H1 (cell line): ENCODE results near the gene GCSAM. TPM values are rescaled to one million over a fixed set of nuclear protein-coding genes. Genes with fewer than 3 reads are reported as not detected.

Experiments
- CTCF ChIA-PET: fragments of 300-600 bp; sonication (Branson Sonifier 250); formaldehyde crosslinking; loops from one replicate; lab custom pipeline; 2021; ENCODE audit not compliant: partially characterized antibody; lab: Charles Lee
- POLR2A ChIA-PET: fragments of 300-600 bp; sonication (Branson Sonifier 250); formaldehyde crosslinking; loops from one replicate; lab custom pipeline; 2021; ENCODE audit warnings: inconsistent platforms; ENCODE audit not compliant: partially characterized antibody; lab: Charles Lee
- DNase-seq, 2 experiments: peaks; one replicate each; pipeline versions ENCODE4 v3.0.0 to v3.0.0-alpha.2; 2010 to 2022; ENCODE audit warnings: low spot score in 2 of 2, low read depth in 1 of 2, mixed read lengths in 1 of 2
- FAIRE-seq: peaks from 2 replicates; lab custom pipeline; 2011; peaks lifted over from hg19 to GRCh38; lab: Jason Lieb, UNC
- H2AFZ ChIP-seq: 2 replicates; pipeline ENCODE4 v1.8.1; 2012; ENCODE audit warnings: low read length, inconsistent platforms
- H2AK5ac ChIP-seq: 2 replicates; pipeline ENCODE4 v1.6.1; 2013; ENCODE audit warnings: low read depth, low read length
- H2BK120ac ChIP-seq: replicated peaks from 2 replicates; pipeline ENCODE3; 2013; ENCODE audit warnings: low read depth, low read length, inconsistent platforms
- H2BK12ac ChIP-seq: 2 replicates; pipeline ENCODE4 v1.6.1; 2013; ENCODE audit warnings: low read depth, low read length
- H2BK15ac ChIP-seq: 2 replicates; pipeline ENCODE4 v1.6.1; 2013; ENCODE audit warnings: low read length
- H2BK20ac ChIP-seq: 2 replicates; pipeline ENCODE4 v1.6.1; 2013; ENCODE audit warnings: low read length
- H2BK5ac ChIP-seq: 2 replicates; pipeline ENCODE4 v1.6.1; 2013; ENCODE audit warnings: low read depth, low read length
- H3K14ac ChIP-seq: 2 replicates; pipeline ENCODE4 v1.6.1; 2013; ENCODE audit warnings: inconsistent platforms; ENCODE audit not compliant: insufficient read length
- H3K18ac ChIP-seq: 2 replicates; pipeline ENCODE4 v1.6.1; 2013; ENCODE audit warnings: low read length; ENCODE audit errors: extremely low read depth
- H3K23ac ChIP-seq: 2 replicates; pipeline ENCODE4 v1.6.1; 2013; ENCODE audit warnings: inconsistent platforms; ENCODE audit not compliant: insufficient read length
- H3K23me2 ChIP-seq: 2 replicates; pipeline ENCODE4 v1.6.1; 2013; ENCODE audit warnings: low read depth, low read length
- H3K27ac ChIP-seq: 2 replicates; pipeline ENCODE4 v1.6.1; 2011; ENCODE audit warnings: low read depth, low read length, inconsistent platforms
- H3K27me3 ChIP-seq, 4 experiments: replicated peaks in 1 of 4; 1 replicate in 1 of 4; 2 replicates in 3 of 4; pipeline versions ENCODE4 v1.6.1 to v1.8.1; 2011 to 2013; ENCODE audit warnings: low read length in 3 of 4, mild to moderate bottlenecking in 3 of 4, inconsistent platforms in 2 of 4, mixed read lengths in 2 of 4, moderate library complexity in 1 of 4; ENCODE audit not compliant: control insufficient read depth in 3 of 4, insufficient read depth in 3 of 4; ENCODE audit errors: extremely low read depth in 1 of 4
- H3K36me3 ChIP-seq, 4 experiments: 2 replicates each; pipeline versions ENCODE4 v1.6.1 to v1.8.1; 2011 to 2013; ENCODE audit warnings: mild to moderate bottlenecking in 4 of 4, low read length in 3 of 4, moderate library complexity in 2 of 4, control low read depth in 1 of 4, inconsistent platforms in 1 of 4; ENCODE audit not compliant: insufficient read depth in 4 of 4, control insufficient read depth in 2 of 4
- H3K4ac ChIP-seq: replicated peaks from 2 replicates; pipeline ENCODE3; 2013; ENCODE audit warnings: low read length, low read depth, mixed read lengths, inconsistent platforms; ENCODE audit not compliant: insufficient read length
- H3K4me1 ChIP-seq, 4 experiments: replicated peaks in 1 of 4; 1 replicate in 1 of 4; 2 replicates in 3 of 4; pipeline versions ENCODE4 v1.6.1 to v1.8.1; 2011 to 2013; ENCODE audit warnings: low read length in 3 of 4, inconsistent platforms in 2 of 4, mixed read lengths in 1 of 4; ENCODE audit not compliant: insufficient read depth in 4 of 4, control insufficient read depth in 3 of 4
- H3K4me2 ChIP-seq, 2 experiments: 2 replicates each; pipeline versions ENCODE4 v1.6.1 to v1.8.1; 2011 to 2013; ENCODE audit warnings: low read depth in 2 of 2, low read length in 2 of 2, control low read depth in 1 of 2, inconsistent platforms in 1 of 2, mild to moderate bottlenecking in 1 of 2; ENCODE audit not compliant: insufficient read depth in 1 of 2
- H3K4me3 ChIP-seq, 4 experiments: fragments of 200-600, 300-600 bp in 1 of 4; sonication (generic), shearing (Covaris generic), sonication (Bioruptor Twin) in 1 of 4; 2 replicates each; pipeline versions ENCODE4 v1.5.1 to v1.8.1; 2011 to 2016; ENCODE audit warnings: low read length in 4 of 4, low read depth in 3 of 4, control low read depth in 2 of 4, inconsistent platforms in 2 of 4, mild to moderate bottlenecking in 2 of 4, mixed read lengths in 1 of 4, moderate library complexity in 1 of 4; ENCODE audit not compliant: insufficient read depth in 2 of 4; ENCODE audit errors: extremely low read depth in 1 of 4
- H3K56ac ChIP-seq: replicated peaks from 2 replicates; pipeline ENCODE3; 2013; ENCODE audit warnings: low read depth, mild to moderate bottlenecking, mixed read lengths, low read length, inconsistent platforms; ENCODE audit not compliant: insufficient read length
- H3K79me1 ChIP-seq: 2 replicates; pipeline ENCODE4 v1.6.1; 2013; ENCODE audit warnings: low read depth, low read length, control low read depth
- H3K79me2 ChIP-seq, 2 experiments: 2 replicates each; pipeline versions ENCODE4 v1.6.1 to v1.8.1; 2012 to 2013; ENCODE audit warnings: low read length in 2 of 2, mild to moderate bottlenecking in 2 of 2, inconsistent platforms in 1 of 2; ENCODE audit not compliant: insufficient read depth in 2 of 2, control insufficient read depth in 1 of 2
- H3K9ac ChIP-seq, 4 experiments: replicated peaks in 1 of 4; 1 replicate in 1 of 4; 2 replicates in 3 of 4; pipeline versions ENCODE4 v1.6.1 to v1.8.1; 2011 to 2013; ENCODE audit warnings: low read depth in 3 of 4, low read length in 3 of 4, control low read depth in 2 of 4, mild to moderate bottlenecking in 2 of 4, moderate library complexity in 2 of 4, inconsistent platforms in 1 of 4; ENCODE audit errors: extremely low read depth in 1 of 4
- H3K9me3 ChIP-seq, 2 experiments: 2 replicates each; pipeline versions ENCODE4 v1.6.1 to v1.8.1; 2012 to 2013; ENCODE audit warnings: mild to moderate bottlenecking in 2 of 2, moderate library complexity in 2 of 2, control low read depth in 1 of 2, inconsistent platforms in 1 of 2, low read depth in 1 of 2, low read length in 1 of 2, mixed read lengths in 1 of 2; ENCODE audit not compliant: insufficient read depth in 2 of 2
- H4K20me1 ChIP-seq, 2 experiments: replicated peaks in 1 of 2; 2 replicates each; pipeline versions ENCODE3 to v1.8.1; 2011 to 2013; ENCODE audit warnings: inconsistent platforms in 2 of 2, low read length in 2 of 2, mild to moderate bottlenecking in 1 of 2; ENCODE audit not compliant: insufficient read depth in 2 of 2, control insufficient read depth in 1 of 2
- H4K5ac ChIP-seq: 2 replicates; pipeline ENCODE4 v1.6.1; 2013; ENCODE audit warnings: low read length, low read depth, mixed read lengths, inconsistent platforms; ENCODE audit not compliant: insufficient read length
- H4K8ac ChIP-seq: 2 replicates; pipeline ENCODE4 v1.8.0; 2013; ENCODE audit warnings: mild to moderate bottlenecking, moderate library complexity, low read length, inconsistent platforms; ENCODE audit not compliant: insufficient read depth; ENCODE audit errors: extremely low read depth
- H4K91ac ChIP-seq: replicated peaks from 2 replicates; pipeline ENCODE3; 2013; ENCODE audit warnings: low read length, mixed read lengths, inconsistent platforms; ENCODE audit not compliant: insufficient read length
- ASH2L ChIP-seq: fragments of 200-600, 300-600 bp; sonication (generic); IDR thresholded peaks from one replicate; pipeline ENCODE4 v1.7.1; 2017; ENCODE audit warnings: low read length
- CBX5 ChIP-seq: fragments of 300-800, 300-1000 bp; sonication (generic); IDR thresholded peaks from 2 replicates; pipeline ENCODE4 v1.7.1; 2016; ENCODE audit warnings: antibody characterized with exemption, low read length, low read depth
- CBX8 ChIP-seq: fragments of 300-800, 300-1000 bp; sonication (generic); IDR thresholded peaks from 2 replicates; pipeline ENCODE4 v1.7.1; 2016; ENCODE audit warnings: low read depth, low read length, borderline replicate concordance
- GTF2F1 ChIP-seq: IDR thresholded peaks from 2 replicates; pipeline ENCODE4 v1.6.1; 2012; ENCODE audit warnings: low read depth, low read length, improper control_type of control experiment, borderline replicate concordance
- HDAC6 ChIP-seq: IDR thresholded peaks from one replicate; pipeline ENCODE4 v1.7.1; 2012; ENCODE audit warnings: low read depth, mild to moderate bottlenecking, inconsistent platforms, low read length, moderate library complexity
- JUN ChIP-seq: IDR thresholded peaks from 2 replicates; pipeline ENCODE4 v1.6.1; 2011; ENCODE audit warnings: low read depth, mild to moderate bottlenecking, improper control_type of control experiment, low read length
- MAFK ChIP-seq: IDR thresholded peaks from 2 replicates; pipeline ENCODE4 v1.6.1; 2012; ENCODE audit warnings: low read depth, mild to moderate bottlenecking, improper control_type of control experiment, low read length
- NRF1 ChIP-seq: IDR thresholded peaks from 2 replicates; pipeline ENCODE4 v1.6.1; 2011; ENCODE audit warnings: mild to moderate bottlenecking, low read depth, low read length, improper control_type of control experiment
- POLR2A ChIP-seq, 2 experiments: IDR thresholded peaks; 1 replicate in 1 of 2; 2 replicates in 1 of 2; pipeline ENCODE4 v1.6.1; 2011; ENCODE audit warnings: low read depth in 2 of 2, low read length in 2 of 2, mild to moderate bottlenecking in 2 of 2; ENCODE audit errors: control extremely low read depth in 1 of 2
- RAD21 ChIP-seq, 2 experiments: IDR thresholded peaks in 1 of 2; conservative IDR thresholded peaks in 1 of 2; 2 replicates each; pipeline ENCODE4 v1.6.1; 2011; ENCODE audit warnings: low read depth in 2 of 2, low read length in 2 of 2, improper control_type of control experiment in 1 of 2, inconsistent platforms in 1 of 2, mild to moderate bottlenecking in 1 of 2, moderate library complexity in 1 of 2
- SP4 ChIP-seq: IDR thresholded peaks from 2 replicates; pipeline ENCODE4 v1.6.1; 2012; ENCODE audit warnings: low read length, inconsistent platforms
- TAF7 ChIP-seq: optimal IDR thresholded peaks from 2 replicates; pipeline ENCODE3; 2011; ENCODE audit warnings: low read depth, mild to moderate bottlenecking, inconsistent platforms, low read length, moderate library complexity, borderline replicate concordance
- TCF12 ChIP-seq: IDR thresholded peaks from 2 replicates; pipeline ENCODE4 v1.6.1; 2011; ENCODE audit warnings: low read depth, mild to moderate bottlenecking, low read length
- TEAD4 ChIP-seq: IDR thresholded peaks from 2 replicates; pipeline ENCODE4 v1.6.1; 2012; ENCODE audit warnings: low read depth, low read length, inconsistent platforms, mixed read lengths
- WGBS, 2 experiments: shearing (Covaris generic) in 1 of 2; methylation state at CpG; one replicate each; pipeline versions ENCODE4 v1.1.6 to v1.1.7; 2013 to 2015; ENCODE audit warnings: low lambda C conversion rate in 2 of 2, mixed read lengths in 2 of 2, inconsistent platforms in 1 of 2, low coverage in 1 of 2, missing lambda C conversion rate in 1 of 2; ENCODE audit not compliant: insufficient replicate concordance in 2 of 2, insufficient coverage in 1 of 2, insufficient read length in 1 of 2; ENCODE audit errors: extremely low coverage in 1 of 2, missing lambda C conversion rate in 1 of 2; 5-methylcytosine and 5-hydroxymethylcytosine counted together
- polyA plus RNA-seq, 7 experiments: library from polyadenylated mRNA; depleted of rRNA in 3 of 7; stranded (reverse) in 5 of 7; unstranded in 2 of 7; fragments of >200 nt in 5 of 7; fragments of 200-250 nt in 2 of 7; gene quantifications; 1 replicate in 5 of 7; 2 replicates in 1 of 7; 4 replicates in 1 of 7; pipeline versions ENCODE4 v1.2.1 to v1.2.3, GENCODE V29; 2011 to 2013; ENCODE audit warnings: missing spikeins in 2 of 7, mixed read lengths in 2 of 7
- total RNA-seq: library from RNA; stranded (reverse); fragmentation: NEBNext Ultra II Directional; extraction: Animal tissue kit (Norgen Biotek cat#: 25700); gene quantifications from 2 replicates; pipeline ENCODE4 v1.2.1, GENCODE V29; 2021
- TF ChIP-seq, protein P1 (sequence below): IDR thresholded peaks from 2 replicates; pipeline ENCODE4 v1.6.1; 2011; ENCODE audit warnings: low read depth, mild to moderate bottlenecking, low read length; ENCODE audit not compliant: insufficient read depth

Gene GCSAM
- total and polyA plus RNA-seq, 2 of the 8 experiments (the other 6 are each of a cell fraction or from before 2014, with no cell fraction given): not detected

DNA sequence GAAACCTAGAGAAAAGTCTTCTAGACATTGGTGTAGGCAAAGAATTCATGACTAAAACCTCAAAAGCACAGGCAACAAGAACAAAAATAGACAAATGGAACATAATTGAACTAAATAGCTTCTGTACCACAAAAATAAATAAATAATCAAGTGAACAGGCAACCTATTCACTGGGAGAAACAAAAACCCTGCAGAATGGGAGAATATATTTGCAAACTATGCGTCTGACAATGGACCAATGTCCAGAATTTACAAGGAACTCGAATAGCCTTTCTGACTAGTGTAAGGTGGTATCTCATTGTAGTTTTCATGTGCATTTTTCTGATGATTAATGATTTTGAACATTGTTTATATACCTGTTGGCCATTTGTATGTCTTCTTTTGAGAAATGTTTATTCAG, 37.0 kb upstream of the GCSAM start:
- Histone ChIP-seq H3K23me2 (peaks cover 2% of the 10 kb centered on the region; the same call in 1 of the 2 replicates), H2BK120ac (no peak overlapping the region), H4K20me1 (no peaks in the 10 kb centered on the region), H3K56ac (no peak overlapping the region), H3K4me2 (no peak overlapping the region), H4K91ac (no peak overlapping the region), H3K9ac (no peak overlapping the region), H3K27me3 (no peaks in the 10 kb centered on the region), H3K23ac (no peak overlapping the region), H2BK15ac (no peak overlapping the region), H3K4ac (no peak overlapping the region), H2BK20ac (no peak overlapping the region), H3K36me3 (peaks cover 0 to 2% (median 0%) of the 10 kb centered on the region in 4 experiments; a peak in 1 of 8 replicates), H3K18ac (no peak overlapping the region), H2AFZ (no peak overlapping the region), H2AK5ac (no peak overlapping the region), H3K4me3 (no peak overlapping the region), H3K9me3 (peaks cover 10% of the 10 kb centered on the region in 2 experiments), H4K5ac (no peak overlapping the region), H3K4me1 (no peaks in the 10 kb centered on the region), H2BK12ac (no peak overlapping the region), H4K8ac (no peak overlapping the region), H3K27ac (no peak overlapping the region), H3K14ac (no peak overlapping the region), H3K79me2 (no peaks in the 10 kb centered on the region), H2BK5ac (no peak overlapping the region), H3K79me1 (no peaks in the 10 kb centered on the region)
- WGBS, 2 experiments: 93% methylated on average over 2 of the region's 2 CpGs; no CpG with 5 or more reads in 1 of the 2 experiments
- FAIRE-seq (no peak), DNase-seq (no peak)
- no peak for TF ChIP-seq MAFK
- TF ChIP-seq, protein P1, sequence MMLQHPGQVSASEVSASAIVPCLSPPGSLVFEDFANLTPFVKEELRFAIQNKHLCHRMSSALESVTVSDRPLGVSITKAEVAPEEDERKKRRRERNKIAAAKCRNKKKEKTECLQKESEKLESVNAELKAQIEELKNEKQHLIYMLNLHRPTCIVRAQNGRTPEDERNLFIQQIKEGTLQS: no peak
- TF ChIP-seq CBX8: no peak
- no peak for TF ChIP-seq POLR2A (IDR thresholded peaks at IDR 0.05; ENCODE audit: control extremely low read depth in 1 of 2, low read depth in 2 of 2, low read length in 2 of 2)
- TF ChIP-seq HDAC6: no peak
- no peak for TF ChIP-seq JUN
- no peak for TF ChIP-seq TAF7
- no peak for TF ChIP-seq TCF12
- no peak for TF ChIP-seq ASH2L
- TF ChIP-seq SP4: no peak
- TF ChIP-seq TEAD4: no peak
- no peak for TF ChIP-seq CBX5
- no peak for TF ChIP-seq NRF1
- TF ChIP-seq GTF2F1: no peak
- TF ChIP-seq RAD21 (IDR thresholded peaks at IDR 0.05 in 1 of 2, conservative IDR thresholded peaks at IDR 0.05 in 1 of 2; ENCODE audit: low read depth in 2 of 2, low read length in 2 of 2): no peak
- POLR2A ChIA-PET: no interaction called here
- CTCF ChIA-PET: no interaction called here
